T follicular helper cell (primary cell): ENCODE data around the gene ALK.

Experiments used
- DNase-seq: peaks from one replicate; pipeline ENCODE4 v3.0.0-alpha.2; 2020; ENCODE audit warnings: low read depth

Gene ALK

DNA sequence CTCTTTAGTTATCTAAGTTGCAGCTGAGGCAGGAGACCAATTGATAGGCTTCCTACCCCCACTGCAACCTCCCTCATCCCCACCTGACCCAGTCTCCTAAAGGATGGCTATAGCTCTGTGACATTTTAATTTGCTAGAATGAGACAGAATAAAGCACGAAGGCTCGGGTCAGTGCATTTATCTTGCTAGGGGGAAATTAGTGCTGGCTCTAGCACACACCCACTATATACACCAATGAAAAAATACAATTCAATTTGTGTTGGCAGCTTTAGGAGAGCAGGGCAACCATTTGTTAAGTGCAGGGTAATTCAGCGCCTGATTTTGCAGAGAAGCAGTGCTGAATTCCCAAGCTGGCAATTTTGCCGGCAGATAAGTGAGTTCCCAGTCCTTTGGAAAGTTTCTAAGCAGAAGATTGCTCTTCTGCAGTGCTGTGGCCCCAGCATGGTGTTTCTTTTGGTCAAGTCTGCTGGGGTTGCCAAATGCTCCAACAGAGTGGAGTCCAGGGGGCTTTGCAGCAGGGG, 346.0 kb downstream of the ALK start:
- no peak for DNase-seq

DNA sequence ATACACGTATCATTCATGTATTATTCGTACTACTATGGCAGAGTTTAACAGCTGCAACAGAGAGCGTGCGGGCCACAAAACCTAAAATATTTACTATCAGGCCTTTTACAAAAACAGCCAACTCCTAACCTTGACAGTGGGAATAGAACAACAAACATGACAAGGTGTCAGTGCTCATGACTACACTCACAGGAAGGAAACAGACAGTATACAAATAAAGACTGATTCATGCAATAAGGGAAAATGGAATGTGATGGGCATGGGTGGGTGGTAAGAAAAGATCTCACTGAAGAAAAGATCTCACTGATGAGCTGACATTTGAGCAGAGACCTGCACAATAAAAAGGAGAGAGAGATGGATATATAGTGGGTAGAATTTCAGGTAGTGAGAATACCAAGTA, 347.8 kb downstream of the ALK start:
- DNase-seq = no peak

- DNase-seq = no peak
These were observed 348.2 kb downstream of the ALK start for GRCh38 chr2:29573147-29573546.

DNA sequence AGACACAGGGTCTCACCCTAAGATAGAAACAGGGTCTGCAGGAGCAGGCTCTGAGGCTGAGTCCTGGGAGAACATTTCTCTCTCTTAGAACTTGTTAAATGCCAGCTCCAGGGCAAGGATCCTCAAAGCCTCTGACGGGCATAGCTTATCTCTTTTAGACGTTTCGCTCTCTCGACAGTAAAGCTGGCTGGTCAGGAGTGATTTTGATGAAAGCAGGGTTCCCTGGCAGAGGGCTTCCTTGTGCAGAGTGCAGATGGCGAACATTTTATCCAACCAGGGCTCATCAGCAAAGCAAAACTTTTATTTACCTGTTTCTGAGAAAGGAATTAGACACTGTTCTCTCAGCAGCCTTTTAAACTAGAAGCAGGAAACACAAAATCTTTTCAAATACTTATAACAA, 350.8 kb downstream of the ALK start:
- DNase-seq = no peak

GRCh38 chr2:29567906-29568520, 353.4 kb downstream of the ALK start:
- DNase-seq = no peak

GRCh38 chr2:29563697-29564096, 357.7 kb downstream of the ALK start:
- DNase-seq = no peak

- no peak for DNase-seq
These were observed 358.5 kb downstream of the ALK start for GRCh38 chr2:29562896-29563295.

GRCh38 chr2:29562319-29562718, 359.1 kb downstream of the ALK start:
- DNase-seq = no peak

DNA sequence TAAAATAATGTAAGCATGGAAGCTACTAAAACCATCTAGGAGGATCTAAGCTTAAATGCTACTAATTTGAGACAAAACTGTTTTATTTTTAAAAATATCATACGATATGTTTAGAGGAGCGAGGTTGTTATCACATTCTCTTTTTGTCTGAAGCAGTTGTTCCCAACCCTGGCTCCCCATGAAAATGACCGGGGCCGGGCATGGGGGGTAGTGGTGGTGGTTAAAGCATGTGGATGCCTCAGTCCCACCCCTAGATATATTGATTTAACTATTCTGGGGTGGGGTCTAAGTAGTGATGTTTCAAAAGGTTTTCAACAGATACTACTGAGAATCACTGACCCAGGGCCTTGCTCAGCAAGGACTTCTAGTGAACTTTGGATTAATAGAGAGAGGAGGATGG, 359.8 kb downstream of the ALK start:
- DNase-seq = no peak

GRCh38 chr2:29561181-29561580, 360.2 kb downstream of the ALK start:
- DNase-seq = no peak

DNA sequence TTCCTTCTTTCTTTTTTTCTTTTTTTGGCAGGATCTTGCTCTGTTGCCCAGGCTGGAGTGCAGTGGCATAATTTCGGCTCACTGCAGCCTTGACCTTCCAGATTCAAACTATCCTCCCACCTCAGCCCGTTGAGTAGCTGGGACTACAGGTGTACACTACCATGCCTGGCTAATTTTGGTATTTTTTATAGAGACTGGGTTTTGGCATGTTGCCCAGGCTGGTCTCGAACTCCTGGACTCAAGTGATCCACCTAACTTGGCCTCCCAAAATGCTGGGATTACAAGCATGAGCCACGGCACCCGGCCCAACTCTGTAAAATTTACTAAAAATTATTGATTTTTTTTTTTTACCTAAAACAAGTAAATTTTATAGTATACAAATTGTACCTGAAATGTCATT, 360.8 kb downstream of the ALK start:
- no peak for DNase-seq

DNA sequence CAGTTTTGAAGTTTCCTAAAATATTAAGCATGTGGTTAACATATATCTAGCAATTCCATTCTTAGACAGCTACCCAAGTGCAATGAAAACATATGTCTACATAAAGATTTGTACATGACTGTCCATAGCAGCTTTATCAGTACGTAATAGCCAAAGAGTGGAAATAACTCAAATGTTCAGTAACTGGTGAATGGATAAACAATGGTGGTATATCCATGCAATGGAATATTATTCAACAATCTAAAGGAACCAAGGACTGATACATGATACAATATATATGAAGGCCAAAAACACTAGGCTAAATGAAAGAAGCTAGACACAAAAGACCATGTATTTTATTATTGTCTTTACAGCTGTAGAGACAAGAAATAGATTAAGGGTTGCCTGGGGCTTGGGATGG, 361.4 kb downstream of the ALK start:
- DNase-seq = no peak

DNA sequence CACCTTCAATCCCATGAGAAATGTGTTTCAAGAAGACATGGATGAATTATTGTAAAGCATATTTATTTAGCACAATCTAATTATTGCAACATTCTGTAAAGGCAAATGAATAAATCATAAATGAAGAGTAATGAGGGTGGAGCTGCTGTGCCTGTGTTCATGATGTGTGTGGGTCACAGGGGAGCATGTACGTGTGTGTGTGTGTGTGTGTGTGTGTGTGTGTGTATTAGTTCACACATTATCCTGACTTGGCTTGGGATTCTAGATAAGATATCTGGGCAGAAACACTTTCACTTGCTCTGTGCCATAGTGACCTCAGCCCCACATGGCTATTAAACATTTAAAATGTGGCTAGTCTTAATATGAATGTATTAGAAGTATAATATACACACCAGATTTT, 361.8 kb downstream of the ALK start:
- no peak for DNase-seq

GRCh38 chr2:29558097-29558496, 363.3 kb downstream of the ALK start:
- DNase-seq = no peak

DNA sequence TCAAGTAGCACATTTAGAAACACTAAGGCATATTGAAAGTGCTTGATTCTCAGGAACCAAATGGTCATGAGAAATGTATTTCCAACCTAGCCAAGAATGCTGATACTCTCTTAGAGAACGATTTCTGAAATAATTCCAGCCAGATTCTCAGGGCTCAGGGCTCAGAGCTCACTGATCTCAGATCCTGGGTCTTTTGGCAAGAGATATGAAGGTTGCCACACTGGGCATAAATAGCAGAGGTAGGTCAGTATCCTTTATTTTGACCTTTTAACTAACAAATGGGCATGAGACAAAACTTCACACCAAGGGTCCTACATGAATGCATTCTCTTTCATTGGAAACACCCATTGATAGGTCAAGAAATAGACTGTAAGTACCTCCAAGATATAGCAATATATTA, 364.1 kb downstream of the ALK start:
- DNase-seq = no peak

- DNase-seq = no peak
These were observed 372.4 kb downstream of the ALK start for GRCh38 chr2:29549069-29549380.

DNA sequence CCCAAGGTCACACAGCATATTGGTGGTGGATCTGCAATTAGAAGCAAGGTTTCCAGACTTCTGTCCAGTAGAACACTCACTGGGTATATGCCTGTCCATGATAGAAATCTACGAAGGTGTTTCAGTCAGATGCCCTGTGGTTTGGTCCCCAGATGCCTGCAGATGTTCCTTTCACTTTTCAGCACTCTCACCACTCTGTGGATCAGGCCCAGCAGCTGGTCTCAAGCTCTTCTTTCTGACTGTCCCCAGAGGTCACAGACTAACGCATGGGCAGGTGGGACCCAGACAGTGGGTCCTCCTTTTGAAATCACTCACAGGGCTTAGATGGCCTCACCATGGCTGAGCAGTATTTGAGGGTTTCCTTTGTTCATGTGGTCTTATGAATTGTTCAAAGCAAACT, 376.5 kb downstream of the ALK start:
- DNase-seq = no peak

DNA sequence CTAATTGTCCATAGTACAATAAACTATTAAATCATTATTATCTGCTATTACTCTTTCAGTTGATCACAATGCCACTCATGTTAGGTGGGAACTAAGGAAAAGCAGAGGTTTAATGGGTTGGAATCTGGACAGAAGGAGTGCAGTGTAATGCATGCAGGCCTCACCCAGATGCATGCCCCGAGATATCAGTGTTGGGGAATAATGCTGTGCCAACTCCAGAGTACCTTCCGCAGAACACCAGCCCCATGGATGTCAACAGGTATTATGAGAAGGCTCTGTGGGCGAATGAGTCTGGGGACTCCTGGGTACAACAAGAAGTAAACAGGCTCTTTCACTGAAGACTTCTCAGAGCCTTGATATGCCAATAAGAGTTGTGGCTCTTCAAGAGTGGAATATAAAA, 377.4 kb downstream of the ALK start:
- DNase-seq = no peak

DNA sequence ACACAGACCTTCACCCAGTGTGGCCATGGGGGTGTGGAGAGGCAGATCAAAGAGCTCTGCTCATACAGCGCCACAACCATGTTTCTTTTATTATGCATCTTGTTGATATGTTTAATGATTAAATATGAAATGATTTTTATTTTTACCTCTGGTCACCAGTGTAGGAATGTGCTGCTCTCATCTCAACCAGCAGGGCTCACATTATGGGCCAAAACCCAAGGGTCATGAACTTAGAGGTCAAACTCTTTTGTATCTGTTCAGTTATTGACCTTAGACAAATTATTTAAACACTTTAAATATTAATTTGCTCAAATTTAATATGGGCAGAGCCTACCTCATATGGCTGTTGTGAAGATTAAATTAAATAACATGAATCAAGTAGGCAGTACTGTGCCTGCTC, 386.2 kb downstream of the ALK start:
- no peak for DNase-seq

- DNase-seq = no peak
These were observed 388.9 kb downstream of the ALK start for GRCh38 chr2:29532436-29532835.

DNA sequence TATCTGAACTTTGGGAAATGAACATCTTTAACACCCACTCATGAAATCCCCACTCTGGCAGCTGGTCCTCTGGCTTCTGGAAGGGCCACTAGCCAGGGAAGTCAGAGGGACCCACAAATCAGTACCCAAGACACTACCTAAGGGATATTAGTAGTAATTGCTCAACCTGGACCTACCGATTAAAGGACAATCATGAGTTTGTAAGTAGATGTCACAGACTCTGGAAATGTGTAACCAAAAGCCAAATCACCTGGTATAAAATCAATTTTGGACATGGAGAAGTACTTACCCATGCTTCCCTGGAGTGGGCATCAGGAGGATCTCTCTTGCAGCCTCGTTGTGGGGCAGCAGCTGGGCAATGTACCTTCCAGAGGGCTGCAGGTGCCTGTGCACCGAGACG, 389.8 kb downstream of the ALK start:
- no peak for DNase-seq

DNA sequence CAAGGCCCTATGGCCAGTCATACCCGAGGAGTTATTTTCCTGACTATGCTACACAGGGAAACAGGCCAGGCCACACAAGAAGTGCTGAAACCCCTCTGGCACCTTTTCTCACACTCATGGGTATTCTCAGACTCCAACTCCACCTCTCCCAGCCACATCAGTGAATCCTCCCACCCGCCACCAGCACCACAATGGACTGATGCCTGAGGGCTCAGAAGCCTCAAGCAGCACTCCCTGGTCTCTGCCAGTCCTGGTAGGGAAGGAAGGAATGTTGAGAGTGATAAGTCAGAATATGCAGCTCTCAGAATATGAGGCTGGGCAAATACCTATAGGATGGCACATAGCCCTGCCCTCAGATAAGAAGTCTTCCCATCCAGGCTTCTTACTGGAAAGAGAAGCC, 391.1 kb downstream of the ALK start:
- DNase-seq = no peak

DNA sequence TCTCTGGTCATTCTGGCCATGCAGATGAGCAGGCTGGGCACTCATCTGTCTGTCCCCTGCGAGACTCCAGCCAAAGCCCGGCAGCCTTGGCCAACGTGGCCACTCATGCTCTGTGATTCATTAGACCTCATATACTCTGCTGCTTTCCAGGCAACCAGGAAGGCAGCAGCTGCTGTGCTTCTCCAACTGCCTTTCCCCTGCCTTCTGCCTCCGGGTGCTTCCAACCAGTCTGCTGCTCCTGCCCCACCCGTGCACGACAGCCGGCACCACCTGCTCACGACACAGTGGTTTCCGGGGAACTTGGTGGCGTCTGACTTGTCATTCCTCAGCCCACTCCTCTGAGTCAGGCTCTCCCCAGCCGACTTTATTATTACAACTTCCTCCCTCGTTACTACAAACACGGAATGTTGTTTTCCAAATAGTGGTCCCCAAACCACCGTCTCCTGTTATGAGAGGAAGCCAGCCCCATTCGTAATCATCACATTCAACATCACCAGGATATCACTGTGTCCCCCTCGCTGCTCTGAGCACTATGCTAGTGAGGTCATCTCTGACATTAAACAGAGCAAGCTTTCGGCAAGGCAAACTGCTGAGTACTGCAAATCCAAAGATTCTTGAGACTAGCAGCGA, 392.4 kb downstream of the ALK start:
- DNase-seq = no peak

DNA sequence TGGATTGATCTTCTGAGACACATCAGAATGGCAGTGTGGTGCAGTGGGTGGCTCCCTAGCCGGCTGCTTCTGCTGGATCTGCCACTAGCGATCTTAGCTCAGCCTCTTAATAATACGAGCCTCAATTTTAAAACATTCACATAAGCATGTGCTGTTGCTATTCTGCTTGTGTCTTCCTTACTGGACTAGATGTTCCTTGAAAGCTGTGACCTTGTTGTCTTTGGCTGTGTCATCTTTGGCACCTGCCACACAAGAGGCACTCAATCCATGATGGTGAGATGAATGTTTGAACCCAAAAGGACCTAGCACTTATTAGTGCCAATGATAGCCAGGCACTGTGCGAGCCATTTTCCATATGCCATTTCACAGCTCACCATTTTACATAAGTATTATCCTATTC, 393.0 kb downstream of the ALK start:
- DNase-seq = no peak
